Neural cell (in vitro differentiated cells): ENCODE results near the gene FGF8. TPM values are rescaled to one million over a fixed set of nuclear protein-coding genes. Genes with fewer than 3 reads are reported as not detected.

Experiments used
- H2AFZ ChIP-seq: fragments of 200-600, 300-800 bp; sonication (generic), shearing (Covaris generic); 2 replicates; pipeline ENCODE4 v1.6.0; 2014; ENCODE audit warnings: low read depth, mild to moderate bottlenecking, antibody characterized with exemption, low read length, moderate library complexity
- H3F3A ChIP-seq: fragments of 200-600 bp; shearing (Covaris generic); 2 replicates; pipeline ENCODE4 v1.6.1; 2016; ENCODE audit warnings: mild to moderate bottlenecking, moderate library complexity, mixed read lengths, antibody characterized with exemption, low read length; ENCODE audit not compliant: insufficient read depth, poor library complexity, severe bottlenecking
- H3K27ac ChIP-seq: fragments of 200-600, 300-800 bp; sonication (generic), shearing (Covaris generic); 2 replicates; pipeline ENCODE4 v1.5.1; 2014; ENCODE audit warnings: mild to moderate bottlenecking, low read length, moderate library complexity
- H3K27me3 ChIP-seq: fragments of 300-800, 200-600 bp; sonication (generic), shearing (Covaris generic); 2 replicates; pipeline ENCODE4 v1.6.0; 2014; ENCODE audit warnings: mild to moderate bottlenecking, low read depth, low read length, moderate library complexity; ENCODE audit not compliant: insufficient read depth
- H3K36me3 ChIP-seq: fragments of 300-800, 200-600 bp; sonication (generic), shearing (Covaris generic); 2 replicates; pipeline ENCODE4 v1.5.1; 2014; ENCODE audit warnings: mild to moderate bottlenecking, antibody characterized with exemption, low read length, moderate library complexity; ENCODE audit not compliant: insufficient read depth
- H3K4me2 ChIP-seq: fragments of 300-800, 200-600 bp; sonication (generic), shearing (Covaris generic); 2 replicates; pipeline ENCODE4 v1.6.0; 2014; ENCODE audit warnings: mild to moderate bottlenecking, low read length
- H3K4me3 ChIP-seq: fragments of 300-800, 200-600 bp; sonication (generic), shearing (Covaris generic); 2 replicates; pipeline ENCODE4 v1.5.1; 2014; ENCODE audit warnings: mild to moderate bottlenecking, low read length, moderate library complexity
- H3K79me2 ChIP-seq: fragments of 200-600 bp; shearing (Covaris generic); replicated peaks from 2 replicates; pipeline ENCODE4 v1.6.0; 2014; ENCODE audit warnings: mild to moderate bottlenecking, low read length, moderate library complexity; ENCODE audit not compliant: insufficient read depth
- H3K9ac ChIP-seq: fragments of 300-800, 200-600 bp; sonication (generic), shearing (Covaris generic); 2 replicates; pipeline ENCODE4 v1.6.1; 2016; ENCODE audit warnings: mild to moderate bottlenecking, low read length, mixed read lengths
- H3K9me2 ChIP-seq: fragments of 200-600 bp; shearing (Covaris generic); 2 replicates; pipeline ENCODE4 v1.6.1; 2016; ENCODE audit warnings: mild to moderate bottlenecking, low read length, mixed read lengths; ENCODE audit not compliant: insufficient read depth
- H3K9me3 ChIP-seq: fragments of 200-600, 300-800 bp; sonication (generic), shearing (Covaris generic); 2 replicates; pipeline ENCODE4 v1.6.1; 2016; ENCODE audit warnings: mild to moderate bottlenecking, mixed run types, low read length, moderate library complexity, mixed read lengths
- H4K20me1 ChIP-seq: fragments of 200-600 bp; shearing (Covaris generic); 2 replicates; pipeline ENCODE4 v1.6.1; 2016; ENCODE audit warnings: mild to moderate bottlenecking, mixed run types; ENCODE audit not compliant: insufficient read depth
- CTCF ChIP-seq: fragments of 450-650 bp; IDR thresholded peaks from 2 replicates; pipeline ENCODE4 v1.5.1; 2014; ENCODE audit warnings: antibody characterized with exemption, mild to moderate bottlenecking, moderate library complexity; ENCODE audit not compliant: poor library complexity, severe bottlenecking
- EP300 ChIP-seq: fragments of 450-650 bp; conservative IDR thresholded peaks from 2 replicates; pipeline ENCODE4 v1.6.1; 2014; ENCODE audit warnings: antibody characterized with exemption, mild to moderate bottlenecking, moderate library complexity; ENCODE audit not compliant: poor library complexity, severe bottlenecking
- EZH2 ChIP-seq: fragments of 200-600, 300-800 bp; shearing (Covaris generic), sonication (generic); IDR thresholded peaks from 2 replicates; pipeline ENCODE4 v1.6.1; 2014; ENCODE audit warnings: antibody characterized with exemption, low read length, borderline replicate concordance, mild to moderate bottlenecking; ENCODE audit not compliant: insufficient read depth, poor library complexity, severe bottlenecking
- POLR2AphosphoS5 ChIP-seq: IDR thresholded peaks from 2 replicates; pipeline ENCODE4 v1.6.1; 2012
- RAD21 ChIP-seq: fragments of 450-650 bp; conservative IDR thresholded peaks from 2 replicates; pipeline ENCODE4 v1.6.1; 2014; ENCODE audit warnings: antibody characterized with exemption, mild to moderate bottlenecking, moderate library complexity
- REST ChIP-seq: IDR thresholded peaks from 2 replicates; pipeline ENCODE4 v1.6.1; 2012; ENCODE audit warnings: borderline replicate concordance
- SMC3 ChIP-seq: fragments of 450-650 bp; conservative IDR thresholded peaks from 2 replicates; pipeline ENCODE4 v1.6.1; 2014; ENCODE audit warnings: antibody characterized with exemption, mild to moderate bottlenecking, moderate library complexity; ENCODE audit not compliant: poor library complexity
- TAF1 ChIP-seq: IDR thresholded peaks from 2 replicates; pipeline ENCODE4 v1.6.1; 2012; ENCODE audit warnings: low read depth
- polyA plus RNA-seq: library from polyadenylated mRNA; depleted of rRNA; stranded (reverse); fragments of >200 nt; gene quantifications from 2 replicates; pipeline ENCODE4 v1.2.3, GENCODE V29; 2014

FGF8 gene
- polyA plus RNA-seq, 1 donor from 2014 or later = 6.0 TPM

GRCh38 chr10:101720606-101721230, 55.2 kb downstream of the FGF8 start:
- H3K4me3 ChIP-seq = no peak overlapping the region
- no peaks in the 10 kb centered on the region for H3K9me2 ChIP-seq
- no peaks in the 10 kb centered on the region for H3F3A ChIP-seq
- H3K4me2 ChIP-seq = no peak overlapping the region
- TF ChIP-seq SMC3 (no peak), CTCF (no peak), EZH2 (no peak), REST (no peak), EP300 (no peak), RAD21 (no peak), POLR2AphosphoS5 (no peak), TAF1 (no peak)
- H3K79me2 ChIP-seq = no peaks in the 10 kb centered on the region
- H3K27me3 ChIP-seq = no peaks in the 10 kb centered on the region
- no peak overlapping the region for H2AFZ ChIP-seq
- no peak overlapping the region for H3K9ac ChIP-seq
- H3K9me3 ChIP-seq = no peaks in the 10 kb centered on the region
- no peaks in the 10 kb centered on the region for H4K20me1 ChIP-seq
- no peaks in the 10 kb centered on the region for H3K36me3 ChIP-seq
- H3K27ac ChIP-seq = no peak overlapping the region

Other genes starting within 250 kb of the FGF8 start
- gene POLL, start 187.9 kb downstream of the FGF8 start, polyA plus RNA-seq = 23.0 and 30.8 TPM in 2 replicates
- 173 and 234 TPM in 2 replicates for gene DPCD, start 187.8 kb downstream of the FGF8 start, polyA plus RNA-seq
- gene FBXW4, start 80.9 kb downstream of the FGF8 start, polyA plus RNA-seq = 7.7 and 11.8 TPM in 2 replicates
- gene NPM3, start 7.3 kb upstream of the FGF8 start, polyA plus RNA-seq = 49.1 and 53.0 TPM in 2 replicates
- gene OGA, start 42.3 kb upstream of the FGF8 start, polyA plus RNA-seq = 318 and 357 TPM in 2 replicates
- 8.9 and 10.0 TPM in 2 replicates for gene KCNIP2, start 67.7 kb upstream of the FGF8 start, polyA plus RNA-seq